Esophagus muscularis mucosa (tissue), 4 donors: Measurements from ENCODE around the gene LEFTY2. TPM values are rescaled to one million over a fixed set of nuclear protein-coding genes. Genes with fewer than 3 reads are reported as not detected.

ENCODE experiments used
- DNase-seq: peaks from one replicate; pipeline ENCODE4 v3.0.0-alpha.2; 2017; ENCODE audit errors: extremely low spot score
- H3K27ac ChIP-seq, 4 donors: fragments of 200-600 bp; sonication (generic); replicated peaks in 1 of 4; 1 replicate in 3 of 4; 2 replicates in 1 of 4; pipeline ENCODE4 v1.5.1; 2016 to 2019; ENCODE audit warnings: mild to moderate bottlenecking in 1 of 4
- H3K27me3 ChIP-seq, 4 donors: fragments of 200-600 bp; sonication (generic); one replicate each; pipeline versions ENCODE4 v1.5.1 to v1.6.0; 2016 to 2019
- H3K36me3 ChIP-seq, 4 donors: fragments of 200-600 bp; sonication (generic); one replicate each; pipeline ENCODE4 v1.5.1; 2016 to 2019
- H3K4me1 ChIP-seq, 4 donors: fragments of 200-600 bp; sonication (generic); one replicate each; pipeline ENCODE4 v1.5.1; 2016 to 2019
- H3K4me3 ChIP-seq, 4 donors: fragments of 200-600 bp; sonication (generic); 1 replicate in 2 of 4; 2 replicates in 2 of 4; pipeline ENCODE4 v1.5.1; 2016 to 2019; ENCODE audit warnings: mild to moderate bottlenecking in 4 of 4, moderate library complexity in 1 of 4
- H3K9me3 ChIP-seq, 4 donors: fragments of 200-600 bp; sonication (generic); 1 replicate in 3 of 4; 2 replicates in 1 of 4; pipeline ENCODE4 v1.5.1; 2016 to 2019
- CTCF ChIP-seq, 3 experiments: fragments of 200-600 bp in 2 of 3; fragments of 450-650 bp in 1 of 3; sonication (generic) in 2 of 3; IDR thresholded peaks; one replicate each; pipeline ENCODE4 v1.5.1; 2017 to 2019; ENCODE audit warnings: antibody characterized with exemption in 3 of 3, mild to moderate bottlenecking in 2 of 3, moderate library complexity in 1 of 3
- EP300 ChIP-seq: sonication (generic); formaldehyde crosslinking; IDR thresholded peaks from one replicate; pipeline ENCODE4 v1.6.1; 2017; ENCODE audit warnings: antibody characterized with exemption
- POLR2A ChIP-seq: fragments of 450-650 bp; IDR thresholded peaks from one replicate; pipeline ENCODE4 v1.6.1; 2017; ENCODE audit warnings: antibody characterized with exemption, moderate library complexity, mild to moderate bottlenecking, low read depth
- POLR2AphosphoS5 ChIP-seq, 2 donors: sonication (generic); formaldehyde crosslinking; IDR thresholded peaks; one replicate each; pipeline ENCODE4 v1.6.1; 2017; ENCODE audit warnings: antibody characterized with exemption in 2 of 2
- WGBS: methylation state at CpG from one replicate; pipeline ENCODE4 v1.1.5; 2018; 5-methylcytosine and 5-hydroxymethylcytosine counted together
- intact Hi-C: fragments of 100-400 bp; cut with DNase I; formaldehyde crosslinking; loops from one replicate; pipeline ENCODE4 v1.15.1; 2023
- total RNA-seq, 4 donors: library from RNA; depleted of rRNA; stranded (reverse); fragments of >200 nt; gene quantifications; one replicate each; pipeline versions ENCODE4 v1.1.0 to v1.2.1, GENCODE V29; 2016

The LEFTY2 gene
- total RNA-seq, 4 donors from 2014 or later, result 0.17 to 0.98 TPM; not detected in 2

- DNase-seq, result no peak
- Histone ChIP-seq H3K9me3 (no peaks in the 10 kb centered on the region), H3K27me3 (no peaks in the 10 kb centered on the region), H3K4me1 (peaks cover 0 to 13% (median 10%) of the 10 kb centered on the region in 4 donors), H3K4me3 (no peak overlapping the region), H3K27ac (no peak overlapping the region), H3K36me3 (peaks cover 0 to 2% (median 0%) of the 10 kb centered on the region in 4 donors)
- 96% methylated on average over 5 of the region's 7 CpGs for WGBS
- TF ChIP-seq POLR2A (no peak), POLR2AphosphoS5 (IDR thresholded peaks at IDR 0.05) (no peak), EP300 (no peak), CTCF (IDR thresholded peaks at IDR 0.05) (no peak)
- intact Hi-C loops, result no loop called here
These were observed 33.7 kb downstream of the LEFTY2 start for GRCh38 chr1:225907341-225907740.

- intact Hi-C loops, result no loop called here
- Histone ChIP-seq H3K4me3 (no peak overlapping the region), H3K9me3 (no peaks in the 10 kb centered on the region), H3K36me3 (no peaks in the 10 kb centered on the region), H3K27me3 (no peaks in the 10 kb centered on the region), H3K4me1 (peaks cover 0 to 7% (median 6%) of the 10 kb centered on the region in 4 donors), H3K27ac (no peak overlapping the region)
- no peak for DNase-seq
- 96% methylated on average over 6 of the region's 6 CpGs for WGBS
- TF ChIP-seq POLR2A (no peak), POLR2AphosphoS5 (IDR thresholded peaks at IDR 0.05) (no peak), CTCF (IDR thresholded peaks at IDR 0.05) (no peak), EP300 (no peak)
These were observed 34.6 kb downstream of the LEFTY2 start for GRCh38 chr1:225906467-225906866.

GRCh38 chr1:225903623-225904022 is 37.4 kb downstream of the LEFTY2 start:
- H3K4me1 ChIP-seq, result no peaks in the 10 kb centered on the region
- H3K36me3 ChIP-seq, result no peaks in the 10 kb centered on the region
- H3K27me3 ChIP-seq, result no peaks in the 10 kb centered on the region
- no peak for DNase-seq
- WGBS, result 95% methylated on average over 4 of the region's 4 CpGs
- no peak for TF ChIP-seq CTCF (IDR thresholded peaks at IDR 0.05)
- no peak for TF ChIP-seq POLR2AphosphoS5 (IDR thresholded peaks at IDR 0.05)
- no peak for TF ChIP-seq EP300
- no peak for TF ChIP-seq POLR2A
- no peak overlapping the region for H3K4me3 ChIP-seq
- no peak overlapping the region for H3K27ac ChIP-seq
- H3K9me3 ChIP-seq, result no peaks in the 10 kb centered on the region
- intact Hi-C loops, result no loop called here

GRCh38 chr1:225899044-225899925 is 41.7 kb downstream of the LEFTY2 start:
- DNase-seq, result no peak
- 56% methylated on average over 4 of the region's 4 CpGs for WGBS
- Histone ChIP-seq H3K36me3 (no peaks in the 10 kb centered on the region), H3K9me3 (no peaks in the 10 kb centered on the region), H3K4me3 (no peak overlapping the region), H3K27ac (no peak overlapping the region), H3K27me3 (no peaks in the 10 kb centered on the region), H3K4me1 (peaks cover 0 to 13% (median 7%) of the 10 kb centered on the region in 4 donors)
- intact Hi-C loops, result no loop called here
- no peak for TF ChIP-seq CTCF (IDR thresholded peaks at IDR 0.05)
- TF ChIP-seq POLR2A, result no peak
- TF ChIP-seq POLR2AphosphoS5 (IDR thresholded peaks at IDR 0.05), result no peak
- no peak for TF ChIP-seq EP300
